HepG2 (cell line): ENCODE data around the gene CDC42EP1. TPM values are rescaled to one million over a fixed set of nuclear protein-coding genes. Genes with fewer than 3 reads are reported as not detected.

Source experiments
- EP300 ChIP-seq, 3 experiments: sonication (generic) in 1 of 3; formaldehyde crosslinking in 1 of 3; IDR thresholded peaks; 2 replicates each; pipeline versions ENCODE4 v1.5.1 to v1.6.1; 2011 to 2020; ENCODE audit warnings: low read depth in 2 of 3, low read length in 2 of 3, borderline replicate concordance in 1 of 3, improper control_type of control experiment in 1 of 3, mild to moderate bottlenecking in 1 of 3, missing genetic modification reagents in 1 of 3, moderate library complexity in 1 of 3
- HMG20A ChIP-seq: IDR thresholded peaks from 2 replicates; pipeline ENCODE4 v1.6.1; 2016; ENCODE audit warnings: borderline replicate concordance
- PCBP1 ChIP-seq: fragments of 200-400 bp; formaldehyde crosslinking; IDR thresholded peaks from 2 replicates; pipeline ENCODE4 v1.6.1; 2017; ENCODE audit warnings: mild to moderate bottlenecking, low read depth, low read length, borderline replicate concordance
- SRSF9 ChIP-seq: fragments of 200-400 bp; formaldehyde crosslinking; IDR thresholded peaks from 2 replicates; pipeline ENCODE4 v1.6.1; 2018; ENCODE audit warnings: borderline replicate concordance, mild to moderate bottlenecking, low read depth, low read length; ENCODE audit not compliant: insufficient read depth, poor library complexity, severe bottlenecking
- XBP1 ChIP-seq: sonication (generic); formaldehyde crosslinking; IDR thresholded peaks from 2 replicates; pipeline ENCODE4 v1.5.0; 2020; ENCODE audit warnings: missing genetic modification reagents
- ZNF558 ChIP-seq: sonication (generic); formaldehyde crosslinking; IDR thresholded peaks from 2 replicates; pipeline ENCODE4 v1.9.0; 2022; ENCODE audit warnings: mild to moderate bottlenecking, missing genetic modification reagents, borderline replicate concordance
- ZNF598 ChIP-seq: sonication (generic); formaldehyde crosslinking; IDR thresholded peaks from 2 replicates; pipeline ENCODE4 v1.5.1; 2020; ENCODE audit warnings: mild to moderate bottlenecking, missing genetic modification reagents, borderline replicate concordance
- ZNF619 ChIP-seq: sonication (generic); formaldehyde crosslinking; IDR thresholded peaks from 2 replicates; pipeline ENCODE4 v1.4.0; 2020; ENCODE audit warnings: mild to moderate bottlenecking, missing genetic modification reagents
- ZNF7 ChIP-seq: IDR thresholded peaks from 2 replicates; pipeline ENCODE4 v1.6.1; 2016; ENCODE audit warnings: missing biosample characterization, missing genetic modification reagents
- polyA plus RNA-seq, 8 experiments: library from polyadenylated mRNA; depleted of rRNA in 3 of 8; stranded (reverse) in 7 of 8; unstranded in 1 of 8; fragments of >200 nt; fragmentation: Illumina TruSeq in 4 of 8; extraction: Trizol in 4 of 8; gene quantifications; 2 replicates each; pipeline versions ENCODE4 v1.2.1 to v1.2.3, GENCODE V29; 2011 to 2016; ENCODE audit warnings: low read depth in 4 of 8, missing spikeins in 1 of 8, mixed read lengths in 1 of 8; ENCODE audit not compliant: insufficient read depth in 1 of 8
- total RNA-seq, 5 experiments: library from RNA; depleted of rRNA; stranded (reverse); fragments of >200 nt; fragmentation: Illumina TruSeq; extraction: Trizol; gene quantifications; 2 replicates each; pipeline ENCODE4 v1.2.3, GENCODE V29; 2016; ENCODE audit warnings: low read depth in 1 of 5
- TF ChIP-seq, protein P1 (sequence below): IDR thresholded peaks from 2 replicates; pipeline ENCODE4 v1.6.1; 2016; ENCODE audit warnings: missing compliant biosample characterization, missing genetic modification reagents, borderline replicate concordance
- TF ChIP-seq, protein P2 (sequence below): sonication (generic); formaldehyde crosslinking; IDR thresholded peaks from one replicate; pipeline ENCODE4 v1.5.1; 2020; ENCODE audit warnings: mild to moderate bottlenecking, missing genetic modification reagents; ENCODE audit errors: not compliant biosample characterization
- TF ChIP-seq, protein P3 (sequence below): sonication (generic); formaldehyde crosslinking; IDR thresholded peaks from 2 replicates; pipeline ENCODE4 v1.4.0; 2020; ENCODE audit warnings: mild to moderate bottlenecking, missing genetic modification reagents
- TF ChIP-seq, protein P4 (sequence below): sonication (generic); formaldehyde crosslinking; IDR thresholded peaks from 2 replicates; pipeline ENCODE4 v1.9.0; 2021; ENCODE audit warnings: missing genetic modification reagents, borderline replicate concordance

CDC42EP1 gene
- total and polyA plus RNA-seq, 2 of the 13 experiments (the other 11 are each of a cell fraction or from before 2014, with no cell fraction given) = 17.1 to 29.5 TPM

DNA sequence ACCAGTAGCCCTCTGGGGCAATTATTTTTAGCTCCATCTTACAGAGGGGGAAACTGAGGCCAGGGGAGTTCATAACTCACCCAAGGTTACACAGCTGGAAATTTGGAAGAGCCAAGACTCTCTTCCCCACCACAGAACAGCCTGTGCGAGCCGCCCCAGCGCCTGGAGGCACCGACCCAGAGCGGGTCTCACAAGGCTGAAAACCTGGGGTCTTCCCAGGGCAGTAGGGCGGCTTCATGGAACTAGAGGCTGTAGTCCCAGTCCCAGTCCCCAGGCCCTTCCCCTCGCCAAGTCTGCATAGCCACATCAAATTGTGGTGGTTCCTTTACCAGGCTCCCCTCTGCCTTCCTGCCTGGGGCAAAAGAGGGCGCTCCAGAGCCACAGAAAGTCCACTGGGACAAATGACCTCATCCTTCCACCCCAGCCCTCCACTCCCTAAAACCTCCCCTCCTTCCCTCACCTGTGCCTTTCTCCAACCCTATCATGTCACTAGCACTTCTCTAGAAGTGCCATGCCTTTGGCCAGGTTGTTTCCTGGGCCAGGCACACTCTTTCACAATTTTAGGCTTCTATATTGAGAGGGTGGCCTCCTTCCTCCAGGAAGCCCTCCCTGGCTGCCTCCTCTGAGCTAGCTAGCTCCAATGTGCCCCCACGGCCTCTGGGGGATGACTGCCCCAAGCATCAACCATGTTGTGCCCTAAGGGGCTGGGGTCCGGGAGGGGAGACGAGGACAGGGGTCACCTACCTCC lies 15.2 kb upstream of the CDC42EP1 start (continued):
- TF ChIP-seq XBP1 = no peak
- no peak for TF ChIP-seq EP300 (IDR thresholded peaks at IDR 0.05; ENCODE audit: low read depth in 2 of 2, low read length in 2 of 2)
- no peak for TF ChIP-seq EP300 (CRISPR knock-in tag; IDR thresholded peaks at IDR 0.05; ENCODE audit: borderline replicate concordance)
- no peak for TF ChIP-seq SRSF9
- TF ChIP-seq, protein P1, sequence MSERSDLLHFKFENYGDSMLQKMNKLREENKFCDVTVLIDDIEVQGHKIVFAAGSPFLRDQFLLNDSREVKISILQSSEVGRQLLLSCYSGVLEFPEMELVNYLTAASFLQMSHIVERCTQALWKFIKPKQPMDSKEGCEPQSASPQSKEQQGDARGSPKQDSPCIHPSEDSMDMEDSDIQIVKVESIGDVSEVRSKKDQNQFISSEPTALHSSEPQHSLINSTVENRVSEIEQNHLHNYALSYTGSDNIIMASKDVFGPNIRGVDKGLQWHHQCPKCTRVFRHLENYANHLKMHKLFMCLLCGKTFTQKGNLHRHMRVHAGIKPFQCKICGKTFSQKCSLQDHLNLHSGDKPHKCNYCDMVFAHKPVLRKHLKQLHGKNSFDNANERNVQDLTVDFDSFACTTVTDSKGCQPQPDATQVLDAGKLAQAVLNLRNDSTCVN = no peak
- TF ChIP-seq, protein P2, sequence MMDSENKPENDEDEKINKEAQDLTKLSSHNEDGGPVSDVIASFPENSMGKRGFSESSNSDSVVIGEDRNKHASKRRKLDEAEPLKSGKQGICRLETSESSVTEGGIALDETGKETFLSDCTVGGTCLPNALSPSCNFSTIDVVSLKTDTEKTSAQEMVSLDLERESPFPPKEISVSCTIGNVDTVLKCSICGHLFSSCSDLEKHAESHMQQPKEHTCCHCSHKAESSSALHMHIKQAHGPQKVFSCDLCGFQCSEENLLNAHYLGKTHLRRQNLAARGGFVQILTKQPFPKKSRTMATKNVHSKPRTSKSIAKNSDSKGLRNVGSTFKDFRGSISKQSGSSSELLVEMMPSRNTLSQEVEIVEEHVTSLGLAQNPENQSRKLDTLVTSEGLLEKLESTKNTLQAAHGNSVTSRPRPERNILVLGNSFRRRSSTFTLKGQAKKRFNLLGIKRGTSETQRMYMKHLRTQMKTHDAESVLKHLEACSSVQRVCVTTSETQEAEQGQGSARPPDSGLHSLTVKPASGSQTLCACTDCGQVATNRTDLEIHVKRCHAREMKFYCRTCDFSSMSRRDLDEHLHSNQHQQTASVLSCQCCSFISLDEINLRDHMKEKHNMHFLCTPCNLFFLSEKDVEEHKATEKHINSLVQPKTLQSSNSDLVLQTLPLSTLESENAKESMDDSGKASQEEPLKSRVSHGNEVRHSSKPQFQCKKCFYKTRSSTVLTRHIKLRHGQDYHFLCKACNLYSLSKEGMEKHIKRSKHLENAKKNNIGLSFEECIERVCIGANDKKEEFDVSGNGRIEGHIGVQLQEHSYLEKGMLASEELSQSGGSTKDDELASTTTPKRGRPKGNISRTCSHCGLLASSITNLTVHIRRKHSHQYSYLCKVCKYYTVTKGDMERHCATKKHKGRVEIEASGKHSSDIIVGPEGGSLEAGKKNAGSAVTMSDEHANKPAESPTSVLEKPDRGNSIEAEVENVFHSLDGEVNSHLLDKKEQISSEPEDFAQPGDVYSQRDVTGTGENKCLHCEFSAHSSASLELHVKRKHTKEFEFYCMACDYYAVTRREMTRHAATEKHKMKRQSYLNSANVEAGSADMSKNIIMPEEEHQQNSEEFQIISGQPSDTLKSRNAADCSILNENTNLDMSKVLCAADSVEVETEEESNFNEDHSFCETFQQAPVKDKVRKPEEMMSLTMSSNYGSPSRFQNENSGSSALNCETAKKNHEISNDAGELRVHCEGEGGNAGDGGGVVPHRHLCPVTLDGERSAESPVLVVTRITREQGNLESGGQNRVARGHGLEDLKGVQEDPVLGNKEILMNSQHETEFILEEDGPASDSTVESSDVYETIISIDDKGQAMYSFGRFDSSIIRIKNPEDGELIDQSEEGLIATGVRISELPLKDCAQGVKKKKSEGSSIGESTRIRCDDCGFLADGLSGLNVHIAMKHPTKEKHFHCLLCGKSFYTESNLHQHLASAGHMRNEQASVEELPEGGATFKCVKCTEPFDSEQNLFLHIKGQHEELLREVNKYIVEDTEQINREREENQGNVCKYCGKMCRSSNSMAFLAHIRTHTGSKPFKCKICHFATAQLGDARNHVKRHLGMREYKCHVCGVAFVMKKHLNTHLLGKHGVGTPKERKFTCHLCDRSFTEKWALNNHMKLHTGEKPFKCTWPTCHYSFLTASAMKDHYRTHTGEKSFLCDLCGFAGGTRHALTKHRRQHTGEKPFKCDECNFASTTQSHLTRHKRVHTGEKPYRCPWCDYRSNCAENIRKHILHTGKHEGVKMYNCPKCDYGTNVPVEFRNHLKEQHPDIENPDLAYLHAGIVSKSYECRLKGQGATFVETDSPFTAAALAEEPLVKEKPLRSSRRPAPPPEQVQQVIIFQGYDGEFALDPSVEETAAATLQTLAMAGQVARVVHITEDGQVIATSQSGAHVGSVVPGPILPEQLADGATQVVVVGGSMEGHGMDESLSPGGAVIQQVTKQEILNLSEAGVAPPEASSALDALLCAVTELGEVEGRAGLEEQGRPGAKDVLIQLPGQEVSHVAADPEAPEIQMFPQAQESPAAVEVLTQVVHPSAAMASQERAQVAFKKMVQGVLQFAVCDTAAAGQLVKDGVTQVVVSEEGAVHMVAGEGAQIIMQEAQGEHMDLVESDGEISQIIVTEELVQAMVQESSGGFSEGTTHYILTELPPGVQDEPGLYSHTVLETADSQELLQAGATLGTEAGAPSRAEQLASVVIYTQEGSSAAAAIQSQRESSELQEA = no peak
- TF ChIP-seq PCBP1 = no peak
- no peak for TF ChIP-seq ZNF7 (CRISPR knock-in tag)
- TF ChIP-seq, protein P3, sequence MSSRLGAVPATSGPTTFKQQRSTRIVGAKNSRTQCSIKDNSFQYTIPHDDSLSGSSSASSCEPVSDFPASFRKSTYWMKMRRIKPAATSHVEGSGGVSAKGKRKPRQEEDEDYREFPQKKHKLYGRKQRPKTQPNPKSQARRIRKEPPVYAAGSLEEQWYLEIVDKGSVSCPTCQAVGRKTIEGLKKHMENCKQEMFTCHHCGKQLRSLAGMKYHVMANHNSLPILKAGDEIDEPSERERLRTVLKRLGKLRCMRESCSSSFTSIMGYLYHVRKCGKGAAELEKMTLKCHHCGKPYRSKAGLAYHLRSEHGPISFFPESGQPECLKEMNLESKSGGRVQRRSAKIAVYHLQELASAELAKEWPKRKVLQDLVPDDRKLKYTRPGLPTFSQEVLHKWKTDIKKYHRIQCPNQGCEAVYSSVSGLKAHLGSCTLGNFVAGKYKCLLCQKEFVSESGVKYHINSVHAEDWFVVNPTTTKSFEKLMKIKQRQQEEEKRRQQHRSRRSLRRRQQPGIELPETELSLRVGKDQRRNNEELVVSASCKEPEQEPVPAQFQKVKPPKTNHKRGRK (CRISPR knock-in tag) = no peak
- TF ChIP-seq, protein P4, sequence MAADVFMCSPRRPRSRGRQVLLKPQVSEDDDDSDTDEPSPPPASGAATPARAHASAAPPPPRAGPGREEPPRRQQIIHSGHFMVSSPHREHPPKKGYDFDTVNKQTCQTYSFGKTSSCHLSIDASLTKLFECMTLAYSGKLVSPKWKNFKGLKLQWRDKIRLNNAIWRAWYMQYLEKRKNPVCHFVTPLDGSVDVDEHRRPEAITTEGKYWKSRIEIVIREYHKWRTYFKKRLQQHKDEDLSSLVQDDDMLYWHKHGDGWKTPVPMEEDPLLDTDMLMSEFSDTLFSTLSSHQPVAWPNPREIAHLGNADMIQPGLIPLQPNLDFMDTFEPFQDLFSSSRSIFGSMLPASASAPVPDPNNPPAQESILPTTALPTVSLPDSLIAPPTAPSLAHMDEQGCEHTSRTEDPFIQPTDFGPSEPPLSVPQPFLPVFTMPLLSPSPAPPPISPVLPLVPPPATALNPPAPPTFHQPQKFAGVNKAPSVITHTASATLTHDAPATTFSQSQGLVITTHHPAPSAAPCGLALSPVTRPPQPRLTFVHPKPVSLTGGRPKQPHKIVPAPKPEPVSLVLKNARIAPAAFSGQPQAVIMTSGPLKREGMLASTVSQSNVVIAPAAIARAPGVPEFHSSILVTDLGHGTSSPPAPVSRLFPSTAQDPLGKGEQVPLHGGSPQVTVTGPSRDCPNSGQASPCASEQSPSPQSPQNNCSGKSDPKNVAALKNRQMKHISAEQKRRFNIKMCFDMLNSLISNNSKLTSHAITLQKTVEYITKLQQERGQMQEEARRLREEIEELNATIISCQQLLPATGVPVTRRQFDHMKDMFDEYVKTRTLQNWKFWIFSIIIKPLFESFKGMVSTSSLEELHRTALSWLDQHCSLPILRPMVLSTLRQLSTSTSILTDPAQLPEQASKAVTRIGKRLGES (CRISPR knock-in tag) = no peak
- no peak for TF ChIP-seq ZNF619 (CRISPR knock-in tag)
- TF ChIP-seq ZNF558 (CRISPR knock-in tag) = no peak
- no peak for TF ChIP-seq HMG20A (CRISPR knock-in tag)
- TF ChIP-seq ZNF598 (CRISPR knock-in tag) = 0 out of 2 replicates have a peak, but pooled peaks have one; percentile 29
